Measurements from ENCODE around the gene CLCN2.

Gene CLCN2

DNA sequence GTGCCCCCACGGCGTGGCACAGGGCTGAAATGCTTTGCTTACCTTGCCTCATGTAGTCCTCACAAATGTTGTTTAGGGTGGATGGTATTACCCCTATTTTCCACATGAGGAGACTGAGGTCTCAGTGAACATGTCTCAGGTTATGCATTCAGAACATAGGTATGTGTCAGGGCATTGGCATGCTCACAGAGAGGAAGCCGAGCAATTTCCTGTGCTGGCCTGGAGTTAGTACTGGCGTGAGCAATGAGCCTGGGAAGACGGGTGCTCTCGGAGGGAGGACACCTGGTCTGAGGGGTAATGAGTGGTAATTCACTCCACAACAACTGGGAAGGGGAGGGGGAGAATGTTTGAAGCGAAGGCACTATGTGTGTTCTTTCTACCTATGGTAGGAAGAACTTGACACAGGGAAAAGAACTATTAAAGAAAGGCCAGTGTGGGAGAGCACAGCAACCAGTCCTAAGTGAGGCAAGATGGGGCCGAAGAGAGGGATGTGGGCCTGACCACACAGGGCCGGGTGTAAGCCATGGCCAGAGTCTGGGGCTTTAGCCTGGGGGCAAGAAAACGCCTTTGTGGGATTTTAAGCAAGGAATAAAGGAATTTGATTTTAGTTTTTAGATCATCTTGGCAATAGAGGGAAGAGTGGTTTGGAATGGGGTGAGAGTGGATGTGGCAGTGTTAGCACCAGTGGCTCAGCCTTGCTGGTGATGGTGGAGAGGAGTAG is 28.9 kb downstream of the CLCN2 start:
- DNase-seq (ENCODE audit: insufficient read length, low spot score) (no peak), FAIRE-seq (no peak)

- FAIRE-seq (no peak), DNase-seq (ENCODE audit: insufficient read length, low spot score) (no peak)
These were observed 32.9 kb downstream of the CLCN2 start for GRCh38 chr3:184328516-184328915.

GRCh38 chr3:184327171-184327570 is 34.2 kb downstream of the CLCN2 start:
- FAIRE-seq = no peak
- no peak for DNase-seq (ENCODE audit: insufficient read length, low spot score)

GRCh38 chr3:184325715-184326369 is 35.6 kb downstream of the CLCN2 start:
- DNase-seq (ENCODE audit: insufficient read length, low spot score) = no peak
- FAIRE-seq = no peak

DNA sequence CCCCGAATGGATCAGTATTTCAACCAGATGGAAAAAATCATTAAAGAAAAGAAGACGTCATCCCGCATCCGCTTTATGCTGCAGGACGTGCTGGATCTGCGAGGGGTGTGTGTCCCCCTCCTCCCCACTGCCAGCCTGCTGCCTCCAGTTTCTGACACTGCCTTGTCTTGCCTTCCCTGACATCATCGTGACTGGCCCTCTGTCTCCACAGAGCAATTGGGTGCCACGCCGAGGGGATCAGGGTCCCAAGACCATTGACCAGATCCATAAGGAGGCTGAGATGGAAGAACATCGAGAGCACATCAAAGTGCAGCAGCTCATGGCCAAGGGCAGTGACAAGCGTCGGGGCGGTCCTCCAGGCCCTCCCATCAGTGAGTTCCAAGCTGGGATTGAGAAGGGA is 36.1 kb downstream of the CLCN2 start:
- FAIRE-seq (no peak), DNase-seq (ENCODE audit: insufficient read length, low spot score) (no peak)

DNA sequence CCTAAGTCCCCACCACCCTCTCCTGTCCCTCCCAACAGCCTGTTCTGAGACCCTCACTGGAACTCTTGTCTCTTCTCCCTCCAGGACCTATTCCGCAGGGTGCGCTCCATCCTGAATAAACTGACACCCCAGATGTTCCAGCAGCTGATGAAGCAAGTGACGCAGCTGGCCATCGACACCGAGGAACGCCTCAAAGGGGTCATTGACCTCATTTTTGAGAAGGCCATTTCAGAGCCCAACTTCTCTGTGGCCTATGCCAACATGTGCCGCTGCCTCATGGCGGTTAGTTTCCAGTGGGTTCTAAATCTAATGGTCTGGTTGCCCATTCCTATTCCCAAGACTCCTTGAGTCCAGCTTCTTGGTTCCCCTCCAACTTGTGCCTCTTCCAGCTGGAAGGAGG is 37.7 kb downstream of the CLCN2 start:
- FAIRE-seq = no peak
- DNase-seq (ENCODE audit: insufficient read length, low spot score) = no peak

DNA sequence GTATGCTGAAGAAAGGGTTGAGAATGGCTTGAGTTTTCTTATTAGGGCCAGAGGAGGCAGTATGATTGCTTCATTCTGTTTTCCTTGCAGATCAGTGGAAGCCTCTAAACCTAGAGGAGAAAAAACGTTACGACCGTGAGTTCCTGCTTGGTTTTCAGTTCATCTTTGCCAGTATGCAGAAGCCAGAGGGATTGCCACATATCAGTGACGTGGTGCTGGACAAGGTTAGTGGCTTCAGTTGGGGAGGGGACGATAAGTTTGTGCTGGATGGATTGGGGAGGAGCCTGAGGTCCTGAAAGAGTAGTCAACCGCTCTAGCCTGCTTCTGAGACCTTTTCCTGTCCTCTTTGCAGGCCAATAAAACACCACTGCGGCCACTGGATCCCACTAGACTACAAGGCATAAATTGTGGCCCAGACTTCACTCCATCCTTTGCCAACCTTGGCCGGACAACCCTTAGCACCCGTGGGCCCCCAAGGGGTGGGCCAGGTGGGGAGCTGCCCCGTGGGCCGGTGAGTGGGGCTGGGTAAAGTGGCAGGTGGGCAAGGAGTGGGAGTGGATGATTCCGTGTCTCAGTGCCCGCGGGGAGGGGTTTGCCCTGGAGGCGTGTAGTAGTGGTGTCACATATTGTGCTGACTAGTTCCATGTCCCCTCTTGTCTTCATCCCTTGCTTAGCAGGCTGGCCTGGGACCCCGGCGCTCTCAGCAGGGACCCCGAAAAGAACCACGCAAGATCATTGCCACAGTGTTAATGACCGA is 38.5 kb downstream of the CLCN2 start:
- FAIRE-seq (no peak), DNase-seq (ENCODE audit: insufficient read length, low spot score) (no peak)

DNA sequence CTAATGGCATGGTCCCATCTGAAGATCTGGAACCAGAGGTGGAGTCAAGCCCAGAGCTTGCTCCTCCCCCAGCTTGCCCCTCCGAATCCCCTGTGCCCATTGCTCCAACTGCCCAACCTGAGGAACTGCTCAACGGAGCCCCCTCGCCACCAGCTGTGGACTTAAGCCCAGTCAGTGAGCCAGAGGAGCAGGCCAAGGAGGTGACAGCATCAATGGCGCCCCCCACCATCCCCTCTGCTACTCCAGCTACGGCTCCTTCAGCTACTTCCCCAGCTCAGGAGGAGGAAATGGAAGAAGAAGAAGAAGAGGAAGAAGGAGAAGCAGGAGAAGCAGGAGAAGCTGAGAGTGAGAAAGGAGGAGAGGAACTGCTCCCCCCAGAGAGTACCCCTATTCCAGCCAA is 39.7 kb downstream of the CLCN2 start:
- no peak for FAIRE-seq
- DNase-seq (ENCODE audit: insufficient read length, low spot score) = no peak

DNA sequence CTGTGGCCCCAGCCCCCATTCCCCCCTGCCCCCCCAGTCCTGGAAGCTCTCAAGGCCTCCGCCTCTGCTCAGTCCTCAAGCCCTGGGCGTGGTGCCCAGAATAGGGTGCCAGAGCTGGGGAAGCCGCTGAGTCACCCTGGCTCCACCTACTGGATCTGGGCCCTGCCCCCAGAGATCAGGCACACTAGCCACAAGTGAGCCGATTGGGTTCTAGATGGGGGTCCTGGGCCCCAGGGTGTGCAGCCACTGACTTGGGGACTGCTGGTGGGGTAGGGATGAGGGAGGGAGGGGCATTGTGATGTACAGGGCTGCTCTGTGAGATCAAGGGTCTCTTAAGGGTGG is 41.3 kb downstream of the CLCN2 start:
- no peak for DNase-seq (ENCODE audit: insufficient read length, low spot score)
- no peak for FAIRE-seq

DNA sequence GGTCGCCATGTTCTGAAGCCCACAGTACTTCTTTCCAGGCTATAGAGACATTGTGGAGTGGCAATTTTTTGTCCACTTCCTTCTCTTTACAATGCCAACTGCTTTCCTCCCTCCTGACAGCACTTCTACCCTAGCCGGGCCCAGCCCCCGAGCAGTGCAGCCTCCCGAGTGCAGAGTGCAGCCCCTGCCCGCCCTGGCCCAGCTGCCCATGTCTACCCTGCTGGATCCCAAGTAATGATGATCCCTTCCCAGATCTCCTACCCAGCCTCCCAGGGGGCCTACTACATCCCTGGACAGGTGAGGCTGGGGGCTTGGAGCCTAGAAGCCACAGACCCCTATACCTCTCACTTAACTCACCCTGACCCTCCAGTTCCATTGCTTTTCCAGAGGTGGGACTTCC is 44.2 kb downstream of the CLCN2 start:
- DNase-seq (ENCODE audit: insufficient read length, low spot score) = no peak

DNA sequence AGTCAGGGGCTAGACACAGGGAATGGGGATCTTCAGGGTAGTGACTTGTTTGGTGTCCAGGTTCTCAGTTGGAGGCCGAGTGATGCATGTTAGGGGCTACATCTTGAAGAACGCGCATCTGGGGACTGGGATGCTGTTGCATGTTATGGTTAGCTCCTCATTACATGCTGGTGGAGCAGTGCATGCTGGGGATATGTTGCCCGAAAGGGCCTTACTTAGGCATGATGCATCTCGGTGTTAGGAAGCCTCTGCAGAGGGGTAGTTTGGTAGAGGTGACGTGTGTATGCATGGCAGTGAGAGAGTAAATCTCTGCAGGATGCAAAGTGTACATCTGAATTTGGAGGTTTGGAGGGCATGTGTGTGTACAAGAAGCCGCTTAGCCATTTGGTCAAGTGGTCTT is 44.6 kb downstream of the CLCN2 start:
- FAIRE-seq (no peak), DNase-seq (ENCODE audit: insufficient read length, low spot score) (no peak)

More for the DNA sequence above, 44.2 kb downstream of the CLCN2 start:
- FAIRE-seq = no peak

DNA sequence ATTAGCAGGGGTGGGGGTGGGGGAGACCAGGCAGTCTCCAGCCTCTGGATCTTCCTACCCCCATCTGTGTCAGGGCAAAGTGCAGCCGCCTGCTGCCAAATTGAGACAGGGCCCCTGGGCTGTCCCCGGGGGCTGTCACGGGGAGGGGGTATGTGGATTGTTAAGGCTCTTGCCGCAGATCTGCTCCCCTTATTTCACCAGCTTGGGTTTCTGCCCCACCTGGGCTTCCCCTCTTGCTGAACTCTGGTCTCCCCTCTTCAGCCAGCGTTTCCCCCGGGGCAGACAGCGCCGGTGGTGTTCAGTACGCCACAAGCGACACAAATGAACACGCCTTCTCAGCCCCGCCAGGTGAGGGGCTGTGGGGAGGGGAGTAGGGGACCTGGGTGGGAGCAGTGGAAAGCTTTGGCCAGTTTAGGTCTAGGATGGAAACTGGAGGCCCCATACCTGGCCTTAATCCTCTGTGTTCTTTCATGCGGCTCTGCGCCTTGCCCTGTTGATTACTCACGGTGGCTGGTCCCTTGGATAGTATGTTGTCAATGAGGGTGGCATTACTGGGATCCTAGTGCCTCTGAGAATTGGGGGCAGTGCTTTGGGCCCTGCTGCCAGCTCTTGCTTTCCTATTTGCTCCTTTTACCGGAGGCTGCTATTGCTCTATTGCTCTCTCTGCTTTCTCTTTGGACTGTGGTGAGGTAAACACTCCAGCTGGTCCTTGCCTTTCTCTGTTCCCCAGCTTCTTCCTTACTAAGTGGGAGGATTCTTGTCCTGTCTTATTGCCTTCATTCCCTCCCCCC is 45.3 kb downstream of the CLCN2 start:
- DNase-seq (ENCODE audit: insufficient read length, low spot score) (no peak), FAIRE-seq (no peak)

GRCh38 chr3:184315543-184315867 is 45.9 kb downstream of the CLCN2 start:
- peak; percentile 56 for FAIRE-seq
- no peak for DNase-seq (ENCODE audit: insufficient read length, low spot score)

- no peak for DNase-seq (ENCODE audit: insufficient read length, low spot score)
- no peak for FAIRE-seq
These were observed 46.5 kb downstream of the CLCN2 start for GRCh38 chr3:184314700-184315542.

- peak; percentile 69 for FAIRE-seq
- DNase-seq (ENCODE audit: insufficient read length, low spot score) = peak; percentile 98
These were observed 47.1 kb downstream of the CLCN2 start, which contains the start of gene EIF4G1 for GRCh38 chr3:184314363-184314699. Gene EIF4G1 (plus strand): TSS chr3:184314606. CDS start chr3:184315797, 1,191 bp downstream.

- no peak for DNase-seq (ENCODE audit: insufficient read length, low spot score)
- FAIRE-seq = no peak
These were observed 49.8 kb downstream of the CLCN2 start for GRCh38 chr3:184311633-184312032.

DNA sequence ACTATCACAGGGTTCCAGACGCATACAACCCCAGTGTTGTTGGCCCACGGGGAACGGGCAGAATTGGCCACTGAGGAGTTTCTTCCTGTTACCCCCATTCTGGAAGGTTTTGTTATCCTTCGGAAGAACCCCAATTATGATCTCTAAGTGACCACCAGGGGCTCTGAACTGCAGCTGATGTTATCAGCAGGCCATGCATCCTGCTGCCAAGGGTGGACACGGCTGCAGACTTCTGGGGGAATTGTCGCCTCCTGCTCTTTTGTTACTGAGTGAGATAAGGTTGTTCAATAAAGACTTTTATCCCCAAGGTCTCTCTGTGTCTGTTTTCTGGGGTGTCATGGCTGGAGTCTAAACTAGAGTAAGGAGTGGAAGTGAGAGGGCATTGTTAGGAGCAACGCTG is 52.7 kb downstream of the CLCN2 start:
- no peak for FAIRE-seq
- DNase-seq (ENCODE audit: insufficient read length, low spot score) = no peak

DNA sequence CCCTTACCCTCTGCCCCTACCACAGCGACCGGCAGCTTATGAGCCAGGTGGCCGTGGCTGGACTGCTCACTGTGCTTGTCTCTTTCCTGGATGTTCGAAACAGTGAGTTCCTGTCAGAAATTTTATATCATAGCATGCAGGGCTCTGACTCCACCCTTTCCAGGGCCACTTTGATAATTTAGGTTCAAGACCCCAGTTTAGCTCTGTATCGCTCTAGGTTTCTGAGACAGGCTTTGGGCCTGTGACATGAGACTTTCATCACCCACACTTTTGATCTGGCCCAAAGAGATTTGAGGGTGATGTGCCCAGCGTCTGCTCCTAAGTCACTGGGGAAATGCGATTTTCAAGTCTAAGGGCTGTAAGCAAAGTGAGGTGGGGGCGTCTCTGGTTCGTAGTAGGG is 53.5 kb downstream of the CLCN2 start:
- FAIRE-seq = no peak
- no peak for DNase-seq (ENCODE audit: insufficient read length, low spot score)

GRCh38 chr3:184306341-184306972 is 54.9 kb downstream of the CLCN2 start:
- FAIRE-seq = no peak
- no peak for DNase-seq (ENCODE audit: insufficient read length, low spot score)

- DNase-seq (ENCODE audit: insufficient read length, low spot score) = no peak
- FAIRE-seq = no peak
These were observed 55.8 kb downstream of the CLCN2 start for GRCh38 chr3:184305577-184305976.

Data from GM19239 (cell line).